Endodermal cell (in vitro differentiated cells): ENCODE results near the gene SLC17A8. TPM values are rescaled to one million over a fixed set of nuclear protein-coding genes. Genes with fewer than 3 reads are reported as not detected.
A peak's percentile ranks its signal among the peaks of the same experiment; 100 is the strongest.

Source experiments
- DNase-seq: peaks from one replicate; pipeline ENCODE4 v3.0.0-alpha.2; 2017
- H3K27ac ChIP-seq: 2 replicates; pipeline ENCODE4 v1.5.1; 2013; ENCODE audit warnings: mild to moderate bottlenecking, low read depth, low read length, moderate library complexity
- H3K27me3 ChIP-seq: 2 replicates; pipeline ENCODE4 v1.6.1; 2013; ENCODE audit warnings: mild to moderate bottlenecking, low read length, moderate library complexity; ENCODE audit not compliant: insufficient read depth, control insufficient read depth, poor library complexity, severe bottlenecking
- H3K36me3 ChIP-seq: 2 replicates; pipeline ENCODE4 v1.7.0; 2013; ENCODE audit warnings: mild to moderate bottlenecking, low read length, moderate library complexity; ENCODE audit not compliant: control insufficient read depth, insufficient read depth
- H3K4me1 ChIP-seq: one replicate; pipeline ENCODE4 v1.7.0; 2013; ENCODE audit warnings: low read length; ENCODE audit not compliant: control insufficient read depth, insufficient read depth
- H3K4me3 ChIP-seq: 2 replicates; pipeline ENCODE4 v1.5.1; 2013; ENCODE audit warnings: mild to moderate bottlenecking, low read length, moderate library complexity
- H3K9ac ChIP-seq: 2 replicates; pipeline ENCODE4 v1.6.1; 2013; ENCODE audit warnings: mild to moderate bottlenecking, low read length, moderate library complexity; ENCODE audit not compliant: poor library complexity, severe bottlenecking; ENCODE audit errors: extremely low read depth
- H3K9me3 ChIP-seq: 2 replicates; pipeline ENCODE4 v1.6.1; 2013; ENCODE audit warnings: mild to moderate bottlenecking, low read length, moderate library complexity; ENCODE audit not compliant: control insufficient read depth
- H3K27ac Mint-ChIP-seq: 2 replicates; pipeline ENCODE4 v1.8.0; 2020; ENCODE audit warnings: mixed read lengths
- H3K27me3 Mint-ChIP-seq: 2 replicates; pipeline ENCODE4 v1.8.0; 2021; ENCODE audit warnings: mild to moderate bottlenecking, mixed read lengths; ENCODE audit not compliant: insufficient read depth
- H3K36me3 Mint-ChIP-seq: 2 replicates; pipeline ENCODE4 v1.8.0; 2020; ENCODE audit warnings: low read depth, mixed read lengths
- H3K4me1 Mint-ChIP-seq: 2 replicates; pipeline ENCODE4 v1.8.0; 2020; ENCODE audit warnings: mixed read lengths
- H3K4me3 Mint-ChIP-seq: 2 replicates; pipeline ENCODE4 v1.8.0; 2020; ENCODE audit warnings: mild to moderate bottlenecking, moderate library complexity, mixed read lengths
- H3K9me3 Mint-ChIP-seq: 2 replicates; pipeline ENCODE4 v1.8.0; 2020; ENCODE audit warnings: mild to moderate bottlenecking, mixed read lengths
- CTCF ChIP-seq: fragments of 200-600 bp; sonication (generic); conservative IDR thresholded peaks from 2 replicates; pipeline ENCODE4 v1.5.0; 2021; ENCODE audit warnings: antibody characterized with exemption, mild to moderate bottlenecking
- WGBS, 2 experiments: methylation state at CpG; one replicate each; pipeline versions ENCODE4 v1.1.5 to v1.1.7; 2013; ENCODE audit warnings: missing lambda C conversion rate in 2 of 2, mixed read lengths in 1 of 2; ENCODE audit not compliant: insufficient coverage in 1 of 2, insufficient read length in 1 of 2; 5-methylcytosine and 5-hydroxymethylcytosine counted together
- total RNA-seq, 2 donors: library from RNA; stranded (reverse); fragmentation: NEBNext Ultra II Directional in 1 of 2; extraction: Animal tissue kit (Norgen Biotek cat#: 25700) in 1 of 2; gene quantifications; 2 replicates in 1 of 2; 3 replicates in 1 of 2; pipeline ENCODE4 v1.2.1, GENCODE V29; 2021

The SLC17A8 gene
- total RNA-seq, 2 donors from 2014 or later, result 0.40 TPM; not detected in 1

- Mint-ChIP-seq H3K27me3 (no peaks in the 10 kb centered on the region), H3K4me3 (no peak overlapping the region), H3K36me3 (peaks cover 2% of the 10 kb centered on the region), H3K9me3 (no peaks in the 10 kb centered on the region), H3K4me1 (peaks cover 19% of the 10 kb centered on the region), H3K27ac (no peak overlapping the region)
- Histone ChIP-seq H3K27me3 (no peaks in the 10 kb centered on the region), H3K9ac (no peak overlapping the region), H3K36me3 (no peaks in the 10 kb centered on the region), H3K27ac (no peak overlapping the region), H3K4me3 (no peak overlapping the region), H3K4me1 (peaks cover 6% of the 10 kb centered on the region), H3K9me3 (no peaks in the 10 kb centered on the region)
- DNase-seq, result no peak
- 90 to 97% methylated on average over 3 to 4 of the region's 4 CpGs for WGBS, 2 experiments
- no peak for TF ChIP-seq CTCF
Measured at GRCh38 chr12:100445081-100445481, 88.2 kb downstream of the SLC17A8 start.

- no peak overlapping the region for H3K4me3 ChIP-seq
- H3K27ac Mint-ChIP-seq, result no peak overlapping the region
- H3K36me3 ChIP-seq, result no peaks in the 10 kb centered on the region
- no peaks in the 10 kb centered on the region for H3K27me3 Mint-ChIP-seq
- H3K27me3 ChIP-seq, result no peaks in the 10 kb centered on the region
- H3K9me3 Mint-ChIP-seq, result no peaks in the 10 kb centered on the region
- no peak overlapping the region for H3K9ac ChIP-seq
- H3K36me3 Mint-ChIP-seq, result peaks cover 2% of the 10 kb centered on the region
- no peak overlapping the region for H3K4me3 Mint-ChIP-seq
- no peak for TF ChIP-seq CTCF
- peak overlapping the region; percentile 85 for H3K27ac ChIP-seq
- no peaks in the 10 kb centered on the region for H3K9me3 ChIP-seq
- 49 to 68% methylated on average over 3 of the region's 3 CpGs for WGBS, 2 experiments
- no peaks in the 10 kb centered on the region for H3K4me1 ChIP-seq
- H3K4me1 Mint-ChIP-seq, result peaks cover 12% of the 10 kb centered on the region
- DNase-seq, result no peak
Measured at GRCh38 chr12:100447381-100447780, 90.5 kb downstream of the SLC17A8 start.

GRCh38 chr12:100448656-100449055, 91.8 kb downstream of the SLC17A8 start:
- Histone ChIP-seq H3K9me3 (no peaks in the 10 kb centered on the region), H3K9ac (no peak overlapping the region), H3K27me3 (no peaks in the 10 kb centered on the region), H3K27ac (no peak overlapping the region), H3K4me1 (no peaks in the 10 kb centered on the region), H3K36me3 (no peaks in the 10 kb centered on the region), H3K4me3 (no peak overlapping the region)
- 89% methylated on average over 1 of the region's 1 CpG; no CpG with 5 or more reads in 1 of the 2 experiments for WGBS, 2 experiments
- Mint-ChIP-seq H3K36me3 (peaks cover 2% of the 10 kb centered on the region), H3K27me3 (no peaks in the 10 kb centered on the region), H3K9me3 (no peaks in the 10 kb centered on the region), H3K4me1 (peaks cover 8% of the 10 kb centered on the region), H3K27ac (no peak overlapping the region), H3K4me3 (no peak overlapping the region)
- DNase-seq, result no peak
- no peak for TF ChIP-seq CTCF
